LNCaP clone FGC (cell line): ENCODE results near the gene RNF149.
A peak's percentile ranks its signal among the peaks of the same experiment; 100 is the strongest.

ENCODE experiments used
- DNase-seq: peaks from one replicate; pipeline ENCODE4 v3.0.0-alpha.2; 2011; ENCODE audit warnings: low read depth
- H3K4me3 ChIP-seq: 2 replicates; pipeline ENCODE4 v1.5.1; 2011; ENCODE audit warnings: mild to moderate bottlenecking, low read depth, low read length, control low read depth
- CTCF ChIP-seq: IDR thresholded peaks from 2 replicates; pipeline ENCODE4 v1.5.1; 2012; ENCODE audit warnings: mild to moderate bottlenecking; ENCODE audit not compliant: control insufficient read depth, insufficient read depth; ENCODE audit errors: extremely low read depth

The RNF149 gene

GRCh38 chr2:101341421-101341820 lies 32.9 kb upstream of the RNF149 start:
- no peak for TF ChIP-seq CTCF
- H3K4me3 ChIP-seq, result no peak overlapping the region
- no peak for DNase-seq

DNA sequence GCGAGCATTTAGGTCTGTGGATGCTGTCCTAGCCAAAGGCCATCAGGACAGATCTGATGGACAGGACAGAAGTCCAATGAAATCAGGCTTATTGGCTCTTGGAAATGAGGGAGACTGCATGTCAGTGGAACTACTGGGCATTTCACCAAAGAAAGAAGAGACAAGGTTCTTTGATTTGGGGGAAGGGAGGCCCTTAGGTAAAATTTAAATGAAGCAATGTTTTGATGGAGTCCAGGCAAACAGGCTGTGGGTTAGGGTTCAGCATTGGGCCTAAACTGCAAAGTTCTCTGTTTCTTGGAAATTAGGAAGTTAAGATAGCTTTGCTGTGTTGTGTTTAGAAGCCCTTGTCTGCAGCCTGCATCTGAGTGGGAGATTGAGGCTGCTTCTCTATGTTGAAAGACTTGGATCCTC lies 31.6 kb upstream of the RNF149 start:
- TF ChIP-seq CTCF, result no peak
- H3K4me3 ChIP-seq, result no peak overlapping the region
- peak; percentile 53 for DNase-seq

DNA sequence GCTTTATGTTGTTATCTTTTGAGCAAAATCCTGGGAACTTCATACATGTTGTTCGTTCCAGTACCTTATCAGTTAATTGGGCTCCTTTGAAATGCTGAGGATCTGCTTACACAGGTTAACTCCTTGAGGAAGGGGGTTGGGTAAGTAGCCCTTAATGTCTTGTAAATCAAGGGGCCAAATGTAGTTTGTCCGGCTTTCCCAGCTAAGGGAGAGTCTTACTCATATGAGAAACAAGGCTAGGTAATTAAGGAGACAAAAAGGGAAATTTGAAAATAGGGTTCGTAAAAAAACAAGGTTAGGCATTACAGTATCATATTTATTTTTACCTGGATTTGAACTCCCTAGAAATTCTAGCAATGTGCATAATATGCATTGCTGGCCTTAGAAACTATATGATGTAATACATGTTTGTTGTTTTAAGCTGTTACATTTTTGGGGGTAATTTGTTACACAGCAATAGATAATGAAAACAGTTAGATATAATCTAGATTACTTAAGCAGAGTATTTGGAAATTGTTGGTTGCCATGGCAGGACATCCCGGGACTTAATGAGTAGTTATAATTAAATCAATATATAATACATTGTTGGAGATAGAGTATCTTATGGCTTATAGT lies 30.9 kb upstream of the RNF149 start:
- TF ChIP-seq CTCF, result no peak
- H3K4me3 ChIP-seq, result no peak overlapping the region
- no peak for DNase-seq

DNA sequence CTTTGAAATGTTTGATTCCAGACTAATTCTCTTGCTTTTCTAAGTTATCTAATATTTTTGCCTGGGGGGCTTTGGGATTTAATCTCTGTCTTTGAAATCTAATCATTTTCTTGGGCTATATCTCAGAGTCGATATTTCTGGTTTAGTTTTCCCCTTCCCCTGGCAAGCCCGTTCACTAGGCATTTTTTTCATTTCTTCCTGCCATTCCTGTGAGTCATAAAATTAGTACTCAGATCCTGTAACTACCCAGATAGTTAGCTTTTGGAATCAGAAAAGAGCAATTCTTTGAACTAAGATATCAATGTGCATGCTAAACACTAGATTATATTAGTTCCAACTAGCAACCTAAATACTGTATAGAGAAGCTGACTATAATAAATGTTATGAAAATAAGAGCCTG lies 29.4 kb upstream of the RNF149 start:
- no peak for DNase-seq
- no peak overlapping the region for H3K4me3 ChIP-seq
- no peak for TF ChIP-seq CTCF

- H3K4me3 ChIP-seq, result no peak overlapping the region
- TF ChIP-seq CTCF, result no peak
- no peak for DNase-seq
Observed at GRCh38 chr2:101332885-101333766, 24.6 kb upstream of the RNF149 start.

- DNase-seq, result no peak
- TF ChIP-seq CTCF, result no peak
- no peak overlapping the region for H3K4me3 ChIP-seq
Observed at GRCh38 chr2:101331202-101331601, 22.7 kb upstream of the RNF149 start.
